GM19351 (cell line): ENCODE results near the gene RANBP6.
"Not testable (repeated sequence)": the region's sequence is repeated elsewhere in the genome, so short reads cannot be mapped to it uniquely, and the experiment has no call there.

Source experiments
- ATAC-seq: cut with Tn5 transposase; IDR thresholded peaks from one replicate; pipeline ENCODE4 v1.9.1; 2021; ENCODE audit warnings: mild to moderate bottlenecking, moderate library complexity; ENCODE audit not compliant: unreplicated experiment

The RANBP6 gene

GRCh38 chr9:6015278-6016157 is at the start of gene RANBP6:
RANBP6 (minus strand) TSS chr9:6015624; CDS start chr9:6015607, 17 bp downstream.
- peak; percentile 100 for ATAC-seq

- not testable (repeated sequence) for ATAC-seq
Measured at GRCh38 chr9:6063146-6063545, 47.7 kb upstream of the RANBP6 start.

DNA sequence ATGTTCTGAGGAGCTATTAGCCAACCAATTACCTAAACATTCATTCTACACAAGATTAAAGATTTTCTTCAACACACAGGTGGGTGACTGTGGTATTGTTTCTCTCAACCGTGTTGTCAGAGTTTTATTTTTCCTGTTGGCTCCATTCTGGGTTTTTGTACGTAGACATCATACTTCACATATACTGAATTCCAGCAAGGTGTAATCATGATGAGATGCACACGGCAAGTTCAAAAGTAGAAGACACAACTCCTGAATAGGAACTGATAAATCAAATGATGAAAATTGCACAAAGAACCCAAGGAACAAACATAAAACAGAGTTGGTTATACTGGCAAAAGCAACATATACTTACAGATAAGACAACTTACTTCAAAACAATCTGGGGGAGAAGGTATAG is 40.2 kb upstream of the RANBP6 start:
- no peak for ATAC-seq

- no peak for ATAC-seq
Measured at GRCh38 chr9:6055216-6055615, 39.8 kb upstream of the RANBP6 start.

DNA sequence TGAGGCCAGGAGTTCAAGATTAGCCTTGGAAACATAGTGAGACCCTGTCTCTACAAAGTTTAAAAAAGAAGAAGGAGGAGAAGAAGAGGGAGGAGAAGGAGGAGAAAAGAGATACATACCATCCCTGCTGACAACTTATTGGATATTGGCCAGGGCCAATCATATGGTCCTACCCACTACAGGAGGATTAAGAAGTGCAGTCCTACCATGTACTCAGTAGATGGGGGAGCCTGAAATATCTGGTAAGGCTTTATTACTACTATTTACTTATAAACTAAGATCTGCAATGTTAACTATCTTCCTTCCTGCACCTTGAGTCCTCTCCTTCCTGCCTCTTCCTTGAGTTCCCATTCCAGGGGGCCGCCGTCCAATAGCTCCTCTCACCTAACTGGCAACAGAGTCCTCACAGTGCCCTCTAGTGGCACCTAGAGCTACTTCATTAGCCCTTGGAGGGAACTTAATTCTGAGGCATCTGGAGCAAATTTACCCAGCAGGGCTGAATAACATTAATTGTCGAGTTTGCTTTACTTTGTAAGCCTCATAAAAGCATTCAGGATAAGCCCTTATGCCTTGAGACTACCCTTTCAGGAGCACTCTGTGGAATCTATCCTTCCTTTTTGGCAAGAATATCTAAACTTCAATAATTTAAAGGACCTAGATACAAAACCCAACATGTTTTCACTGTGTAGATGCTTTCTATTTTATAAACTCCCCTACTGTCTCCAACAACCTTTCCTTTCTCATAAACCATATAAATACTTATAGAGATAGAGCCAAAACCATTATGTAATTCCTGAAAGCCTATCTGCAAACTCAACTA is 39.1 kb upstream of the RANBP6 start:
- ATAC-seq: no peak

- no peak for ATAC-seq
Measured at GRCh38 chr9:6052293-6052919, 37.0 kb upstream of the RANBP6 start.

DNA sequence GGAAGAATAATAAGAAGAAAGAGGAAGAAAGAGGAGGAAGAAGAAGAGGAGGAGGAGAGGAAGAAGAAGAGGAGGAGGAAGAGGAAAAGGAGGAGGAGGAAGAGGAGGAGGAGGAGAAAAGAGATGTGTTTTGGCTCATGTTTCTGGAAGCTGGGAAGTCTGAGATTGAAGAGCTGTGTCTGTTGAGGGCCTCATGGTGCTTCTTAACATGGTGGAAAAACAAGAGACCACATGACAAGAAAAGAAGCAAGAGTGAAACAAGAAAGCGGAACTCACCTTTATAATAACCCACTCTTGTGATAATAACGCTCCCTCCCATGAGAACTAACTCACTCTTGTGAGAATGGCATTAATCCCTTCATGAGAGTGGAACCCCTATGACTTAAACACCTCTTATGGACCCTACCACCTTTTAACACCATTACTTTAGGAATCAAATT is 36.1 kb upstream of the RANBP6 start:
- ATAC-seq: peak; percentile 65

GRCh38 chr9:6049798-6050197 is 34.4 kb upstream of the RANBP6 start:
- peak; percentile 72 for ATAC-seq

- ATAC-seq: no peak
Measured at GRCh38 chr9:6048039-6048438, 32.6 kb upstream of the RANBP6 start.

DNA sequence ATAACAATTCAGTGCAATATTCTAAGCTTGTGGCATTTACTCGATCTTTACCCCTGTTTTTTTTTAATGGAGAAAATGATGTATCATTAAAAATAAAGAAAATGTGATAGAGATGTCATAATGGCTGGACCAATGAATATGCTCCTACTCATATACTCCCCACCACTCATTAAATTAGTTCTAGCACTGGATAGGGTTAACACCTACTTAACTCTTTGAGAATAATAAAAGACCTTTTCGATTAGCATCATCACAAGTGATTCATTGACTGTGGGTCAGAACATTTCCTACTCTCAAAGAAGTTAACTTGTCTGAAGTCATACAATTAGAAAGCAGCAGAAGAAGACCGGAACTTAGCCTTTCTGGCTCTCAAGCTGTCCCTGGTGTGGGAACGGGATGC is 31.6 kb upstream of the RANBP6 start:
- ATAC-seq: no peak

- ATAC-seq: no peak
Measured at GRCh38 chr9:6045364-6045763, 29.9 kb upstream of the RANBP6 start.

- no peak for ATAC-seq
Measured at GRCh38 chr9:6040077-6040476, 24.7 kb upstream of the RANBP6 start.

DNA sequence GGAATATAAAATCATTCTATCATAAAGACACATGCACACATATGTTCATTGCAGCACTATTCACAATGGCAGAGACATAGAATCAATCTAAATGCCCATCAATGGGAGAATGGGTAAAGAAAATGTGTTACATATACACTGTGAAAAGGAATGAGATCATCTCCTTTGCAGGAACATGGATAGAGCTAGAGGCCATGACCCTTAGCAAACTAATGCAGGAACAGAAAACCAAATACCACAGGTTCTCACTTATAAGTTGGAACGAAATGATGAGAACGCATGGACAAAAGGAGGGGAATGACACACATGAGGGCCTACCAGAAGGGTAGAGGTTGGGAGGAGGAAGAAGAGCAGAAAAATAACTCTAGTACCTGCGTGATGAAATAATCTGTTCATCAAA is 21.0 kb upstream of the RANBP6 start:
- no peak for ATAC-seq

DNA sequence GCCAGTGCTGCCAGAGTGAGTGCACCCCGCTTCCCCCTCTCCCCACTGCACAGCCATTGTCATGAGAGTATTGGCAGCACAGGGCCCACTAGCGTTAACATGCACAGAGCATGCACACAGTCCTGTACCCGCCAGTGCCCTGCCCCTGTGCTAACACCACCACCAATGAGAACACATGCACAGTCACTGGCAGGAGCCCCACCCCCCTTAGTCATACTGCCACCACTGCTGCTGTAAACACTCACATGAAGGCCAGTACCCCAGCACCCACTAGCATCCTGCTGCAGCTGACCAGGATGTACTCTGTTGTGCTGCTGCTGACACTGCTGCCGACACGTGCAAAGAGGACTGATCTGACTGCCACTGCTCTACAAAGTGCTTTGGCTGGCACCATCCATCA is 19.5 kb upstream of the RANBP6 start:
- no peak for ATAC-seq

GRCh38 chr9:6029604-6030274 is 14.3 kb upstream of the RANBP6 start:
- no peak for ATAC-seq

GRCh38 chr9:6024035-6024554 is 8.7 kb upstream of the RANBP6 start:
- ATAC-seq: peak; percentile 85

GRCh38 chr9:6016975-6017374 is 1.6 kb upstream of the RANBP6 start:
- ATAC-seq: not testable (repeated sequence)

DNA sequence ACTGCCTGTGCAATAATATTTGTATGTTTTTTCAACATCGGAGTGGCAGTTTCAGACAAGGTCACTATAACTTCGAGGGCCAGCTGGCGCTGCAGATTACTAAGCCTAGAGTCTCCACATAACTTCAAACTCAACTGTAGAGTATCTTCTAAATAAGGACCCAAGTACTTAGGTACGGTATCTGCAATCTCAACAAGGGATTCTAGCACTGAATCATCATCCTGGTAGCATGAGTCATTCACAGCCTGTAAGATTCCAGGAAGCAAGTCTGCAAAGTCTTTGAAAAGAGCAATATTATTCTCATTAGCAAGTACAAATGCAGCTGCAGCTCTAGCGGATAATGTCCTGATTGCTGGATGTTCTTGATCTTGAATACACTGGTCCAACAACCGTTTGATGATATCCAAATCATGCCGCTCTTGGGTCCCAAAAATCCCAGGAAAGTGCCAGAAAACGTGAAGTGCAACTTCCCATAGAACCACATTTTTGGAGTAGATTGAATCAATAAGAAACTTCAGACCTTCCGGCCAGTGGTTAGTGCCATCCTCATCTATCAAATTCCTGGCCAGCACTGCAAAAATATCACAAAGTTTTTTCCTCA is 654 bp downstream of the RANBP6 start:
- no peak for ATAC-seq

DNA sequence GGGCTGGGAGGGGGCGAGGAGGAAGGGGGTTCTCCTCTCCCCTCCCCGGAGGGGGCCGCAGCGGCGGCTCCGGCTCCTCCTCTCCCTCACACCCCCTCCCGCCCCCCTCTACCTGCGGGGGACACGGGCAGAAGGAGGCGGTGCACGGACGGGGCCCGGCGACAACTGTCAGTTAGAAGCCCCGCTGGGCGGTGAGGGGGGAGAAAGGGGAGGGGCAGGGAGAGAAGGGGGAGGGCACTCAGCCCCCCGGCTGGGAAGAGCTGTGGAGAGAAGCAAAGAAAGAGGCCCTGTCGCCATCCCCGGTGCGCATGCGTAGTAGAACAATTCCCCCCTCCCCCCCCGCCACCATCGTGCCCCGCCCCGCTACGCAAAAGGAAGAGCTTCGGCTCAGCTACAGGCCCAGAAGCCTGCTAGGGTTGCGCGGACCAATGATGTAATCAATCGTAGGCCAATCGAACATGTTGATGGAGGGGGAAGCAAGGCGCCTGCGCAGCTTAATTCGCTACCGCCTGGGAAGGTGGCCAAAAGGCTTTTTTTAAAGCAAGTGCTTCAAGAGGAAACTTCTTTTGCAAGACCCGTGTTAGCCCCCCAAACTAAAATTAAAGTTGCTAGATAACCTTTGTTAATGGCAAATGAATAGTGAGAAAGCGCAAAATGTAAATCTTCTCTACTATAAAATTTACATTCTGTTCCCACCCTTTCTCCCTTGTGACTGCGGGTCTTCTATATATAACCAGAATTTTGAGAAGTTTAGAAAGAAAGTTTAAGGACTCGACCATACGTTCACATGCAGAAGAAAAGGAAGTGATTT is 7.0 kb downstream of the RANBP6 start:
- peak; percentile 64 for ATAC-seq
